GM23248 (cell line): ENCODE data around the gene ZNF267.

ENCODE experiments used
- EZH2 ChIP-seq: fragments of 200-600 bp; sonication (generic); IDR thresholded peaks from 2 replicates; pipeline ENCODE4 v1.6.1; 2018; ENCODE audit warnings: antibody characterized with exemption, mild to moderate bottlenecking; ENCODE audit not compliant: insufficient read depth, poor library complexity, severe bottlenecking
- EZH2phosphoT487 ChIP-seq: fragments of 200-600 bp; sonication (generic); IDR thresholded peaks from 2 replicates; pipeline ENCODE4 v1.6.1; 2018; ENCODE audit warnings: antibody characterized with exemption, moderate library complexity, mild to moderate bottlenecking, low read depth; ENCODE audit not compliant: insufficient read depth

GRCh38 chr16:31870809-31871208, 2.8 kb upstream of the ZNF267 start:
- no peak for TF ChIP-seq EZH2
- TF ChIP-seq EZH2phosphoT487 = no peak
